GM10847 (cell line): ENCODE data around the gene SLC25A41.

ENCODE experiments used
- POLR2A ChIP-seq: IDR thresholded peaks from 2 replicates; pipeline ENCODE4 v1.6.1; 2011; ENCODE audit not compliant: insufficient read length; ENCODE audit errors: extremely low read depth

The SLC25A41 gene

GRCh38 chr19:6378041-6378440, 55.5 kb downstream of the SLC25A41 start:
- TF ChIP-seq POLR2A: no peak

- TF ChIP-seq POLR2A: no peak
Observed at GRCh38 chr19:6376512-6377190, 56.9 kb downstream of the SLC25A41 start.
